GM19193 (cell line): ENCODE data around the gene LRP1B.

Experiments used
- POLR2A ChIP-seq: IDR thresholded peaks from 4 replicates; pipeline ENCODE4 v1.6.1; 2011; ENCODE audit not compliant: insufficient read depth, insufficient read length; ENCODE audit errors: extremely low read depth

The LRP1B gene

GRCh38 chr2:141133883-141134282, 996.9 kb downstream of the LRP1B start:
- no peak for TF ChIP-seq POLR2A

GRCh38 chr2:141125432-141125831, 1005.4 kb downstream of the LRP1B start:
- no peak for TF ChIP-seq POLR2A

GRCh38 chr2:141118836-141119235, 1012.0 kb downstream of the LRP1B start:
- no peak for TF ChIP-seq POLR2A

- no peak for TF ChIP-seq POLR2A
These were observed 1017.5 kb downstream of the LRP1B start for GRCh38 chr2:141113301-141113700.

GRCh38 chr2:141109633-141110032, 1021.2 kb downstream of the LRP1B start:
- no peak for TF ChIP-seq POLR2A

GRCh38 chr2:141105763-141106162, 1025.1 kb downstream of the LRP1B start:
- no peak for TF ChIP-seq POLR2A

- no peak for TF ChIP-seq POLR2A
These were observed 1027.6 kb downstream of the LRP1B start for GRCh38 chr2:141103216-141103615.

GRCh38 chr2:141079231-141079630, 1051.6 kb downstream of the LRP1B start:
- TF ChIP-seq POLR2A, result no peak

GRCh38 chr2:141075753-141076152, 1055.1 kb downstream of the LRP1B start:
- no peak for TF ChIP-seq POLR2A

GRCh38 chr2:141068053-141068682, 1062.6 kb downstream of the LRP1B start:
- no peak for TF ChIP-seq POLR2A

GRCh38 chr2:141065042-141065441, 1065.8 kb downstream of the LRP1B start:
- no peak for TF ChIP-seq POLR2A

GRCh38 chr2:141063406-141063805, 1067.4 kb downstream of the LRP1B start:
- TF ChIP-seq POLR2A, result no peak

GRCh38 chr2:141062443-141062842, 1068.4 kb downstream of the LRP1B start:
- no peak for TF ChIP-seq POLR2A

- TF ChIP-seq POLR2A, result no peak
These were observed 1068.8 kb downstream of the LRP1B start for GRCh38 chr2:141062031-141062430.

- TF ChIP-seq POLR2A, result no peak
These were observed 1072.3 kb downstream of the LRP1B start for GRCh38 chr2:141058556-141058955.

- TF ChIP-seq POLR2A, result no peak
These were observed 1075.3 kb downstream of the LRP1B start for GRCh38 chr2:141055531-141055930.

GRCh38 chr2:141048951-141049350, 1081.9 kb downstream of the LRP1B start:
- no peak for TF ChIP-seq POLR2A
